ENCODE measurements around the gene CLEC4C.
"Not testable (repeated sequence)": the region's sequence is repeated elsewhere in the genome, so short reads cannot be mapped to it uniquely, and the experiment has no call there.

Gene CLEC4C, protein sequence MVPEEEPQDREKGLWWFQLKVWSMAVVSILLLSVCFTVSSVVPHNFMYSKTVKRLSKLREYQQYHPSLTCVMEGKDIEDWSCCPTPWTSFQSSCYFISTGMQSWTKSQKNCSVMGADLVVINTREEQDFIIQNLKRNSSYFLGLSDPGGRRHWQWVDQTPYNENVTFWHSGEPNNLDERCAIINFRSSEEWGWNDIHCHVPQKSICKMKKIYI

DNA sequence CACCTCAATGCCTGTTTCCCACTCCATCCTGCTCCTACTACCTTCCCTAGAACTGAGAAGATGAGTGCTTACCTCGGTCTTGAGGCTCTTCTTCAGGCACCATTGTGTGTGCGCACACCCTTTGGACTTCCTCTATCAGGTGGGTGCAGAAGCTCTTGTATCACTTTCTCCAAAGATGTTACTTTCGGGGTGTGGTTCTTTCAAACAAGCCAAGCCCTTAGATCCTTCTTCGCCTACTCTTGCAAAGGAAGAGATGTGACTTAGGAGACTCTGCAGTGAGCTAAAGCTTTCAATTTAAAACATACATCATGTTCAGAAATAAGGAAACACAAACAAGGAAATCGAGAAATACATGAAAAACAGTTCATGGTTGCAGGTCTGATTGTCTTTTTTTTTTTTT lies at the start of gene CLEC4C:
Gene CLEC4C, minus strand, starts transcription at position 130 of the 400 bp plus-strand sequence. Its CDS starts 27 bp downstream, at position 103.
- DNase-seq (ENCODE audit: low read depth in 4 of 4, low spot score in 1 of 4): no peak

DNA sequence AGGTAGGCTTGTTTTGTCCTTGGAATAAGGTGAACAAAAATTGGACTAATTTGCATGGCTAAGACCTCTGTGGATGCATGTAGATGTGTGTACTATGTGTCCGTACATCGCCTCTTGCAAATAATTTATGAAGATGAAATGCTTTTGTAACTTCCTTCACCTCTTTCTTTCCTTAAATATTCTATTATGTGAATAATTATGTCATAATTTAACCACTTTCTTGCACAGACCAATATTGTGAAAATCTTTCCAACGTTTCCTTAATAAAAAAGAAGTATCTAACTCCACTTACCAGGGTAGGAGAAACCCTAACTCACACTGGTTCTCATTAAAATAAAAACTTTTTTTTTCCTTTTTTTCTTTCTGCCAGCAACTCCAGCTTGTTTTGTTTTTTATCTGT lies 46.0 kb upstream of the CLEC4C start:
- DNase-seq (ENCODE audit: low read depth in 4 of 4, low spot score in 1 of 4): no peak

DNA sequence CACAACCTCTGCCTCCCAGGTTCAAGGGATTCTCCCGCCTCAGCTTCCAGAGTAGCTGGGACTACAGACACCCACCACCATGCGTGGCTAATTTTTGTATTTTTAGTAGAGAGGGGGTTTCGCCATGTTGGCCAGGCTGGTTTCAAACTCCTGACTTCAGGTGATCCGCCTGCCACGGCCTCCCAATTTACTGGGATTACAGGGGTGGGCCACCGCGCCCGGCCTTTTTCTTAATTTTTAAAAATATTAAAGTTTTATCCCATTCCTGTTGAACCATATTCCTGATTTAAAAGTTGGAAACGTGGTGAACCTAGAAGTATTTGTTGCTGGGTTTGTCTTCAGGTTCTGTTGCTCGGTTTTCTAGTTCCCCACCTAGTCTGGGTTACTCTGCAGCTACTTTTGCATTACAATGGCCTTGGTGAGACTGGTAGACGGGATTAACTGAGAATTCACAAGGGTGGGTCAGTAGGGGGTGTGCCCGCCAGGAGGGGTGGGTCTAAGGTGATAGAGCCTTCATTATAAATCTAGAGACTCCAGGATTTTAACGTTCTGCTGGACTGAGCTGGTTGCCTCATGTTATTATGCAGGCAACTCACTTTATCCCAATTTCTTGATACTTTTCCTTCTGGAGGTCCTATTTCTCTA lies 41.8 kb upstream of the CLEC4C start, which contains the start of gene NANOG:
Gene NANOG, plus strand, starts transcription at position 519 of the 645 bp plus-strand sequence. CDS start 213 bp downstream, outside the sequence.
- not testable (repeated sequence) for DNase-seq (ENCODE audit: low read depth in 4 of 4, low spot score in 1 of 4)

DNA sequence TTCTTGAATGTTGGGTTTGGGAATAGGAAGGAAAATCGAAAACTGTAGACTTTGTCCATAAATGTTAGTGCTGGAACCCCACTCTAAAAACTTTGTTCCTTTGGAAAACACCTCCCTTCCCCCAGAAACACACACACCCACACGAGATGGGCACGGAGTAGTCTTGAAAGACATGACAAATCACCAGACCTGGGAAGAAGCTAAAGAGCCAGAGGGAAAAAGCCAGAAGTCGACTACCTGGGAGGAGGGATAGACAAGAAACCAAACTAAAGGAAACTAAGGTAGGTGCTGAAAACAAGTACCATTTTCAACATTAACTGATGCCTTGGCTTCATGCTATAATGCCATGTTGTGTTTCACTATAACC lies 41.1 kb upstream of the CLEC4C start:
- DNase-seq (ENCODE audit: low read depth in 4 of 4, low spot score in 1 of 4): no peak

DNA sequence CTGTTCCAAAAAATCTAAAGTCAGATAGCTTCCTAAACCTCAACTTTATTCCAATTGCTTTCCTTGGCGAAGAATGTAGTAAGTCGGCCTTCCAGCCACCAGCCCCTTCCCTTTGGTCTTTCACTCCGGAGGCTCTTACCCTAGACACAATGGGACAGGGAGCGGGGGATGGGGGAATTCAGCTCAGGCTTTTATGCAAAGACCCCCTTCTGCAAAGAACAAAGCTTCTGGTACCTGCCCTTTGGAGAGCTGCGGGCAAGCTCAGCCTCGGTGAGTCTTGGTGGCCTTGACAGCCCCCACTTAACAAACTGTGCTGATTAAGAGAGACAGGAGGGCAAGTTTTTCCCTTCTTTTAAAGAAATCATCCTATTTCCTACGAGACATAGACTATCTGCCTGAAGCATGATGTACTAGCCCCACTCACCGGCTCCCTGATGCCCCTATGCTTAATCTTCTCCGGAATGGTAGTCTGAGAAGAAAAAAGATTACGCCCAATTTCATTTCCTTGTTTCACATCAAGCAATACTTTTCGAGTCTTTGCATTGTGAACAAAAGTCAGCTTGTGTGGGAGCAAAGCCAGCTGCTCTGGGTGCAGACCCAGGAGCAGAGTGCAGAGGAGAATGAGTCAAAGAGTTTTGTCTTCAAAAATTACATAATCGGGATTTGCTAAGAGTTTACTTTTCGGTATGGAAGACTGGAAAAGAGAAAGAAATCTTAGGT lies 40.6 kb upstream of the CLEC4C start:
- DNase-seq (ENCODE audit: low read depth in 4 of 4, low spot score in 1 of 4): no peak

DNA sequence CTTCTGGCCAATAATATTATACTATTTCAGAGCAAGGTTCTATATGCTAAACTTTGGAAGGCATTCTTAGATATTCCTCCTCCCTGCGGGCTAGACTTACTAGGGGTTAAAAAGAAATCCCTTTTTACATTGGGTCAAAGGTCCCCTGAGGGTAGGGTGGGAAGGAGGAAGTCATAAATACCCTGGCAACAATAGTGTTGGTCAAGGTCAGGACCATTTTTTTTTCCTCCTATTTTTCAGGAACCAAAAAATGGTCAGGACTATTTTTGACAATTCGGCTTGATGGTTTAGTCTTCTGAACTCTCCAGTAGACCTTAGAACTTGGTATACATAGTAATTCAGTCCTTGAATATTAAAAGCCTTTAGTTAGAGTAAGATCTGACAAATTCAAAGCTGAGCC lies 37.5 kb upstream of the CLEC4C start:
- no peak for DNase-seq (ENCODE audit: low read depth in 4 of 4, low spot score in 1 of 4)

DNA sequence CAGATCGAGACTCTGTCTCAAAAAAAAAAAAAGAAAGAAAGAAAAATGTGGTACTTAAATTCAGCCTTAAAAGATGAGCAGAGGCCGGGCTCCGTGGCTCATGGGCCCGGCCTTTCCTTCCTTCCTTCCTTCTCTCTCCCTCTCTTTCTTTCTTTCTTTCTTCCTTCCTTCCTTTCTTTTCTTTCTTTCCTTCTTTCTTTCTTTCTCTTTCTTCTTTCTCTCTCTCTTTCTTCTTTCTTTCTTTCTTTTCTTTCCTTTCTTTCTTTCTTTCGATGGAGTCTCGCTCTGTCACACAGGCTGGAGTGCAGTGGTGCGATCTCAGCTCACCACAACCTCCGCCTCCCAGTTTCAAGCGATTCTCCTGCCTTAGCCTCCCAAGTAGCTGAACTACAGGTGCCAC lies 36.3 kb upstream of the CLEC4C start:
- not testable (repeated sequence) for DNase-seq (ENCODE audit: low read depth in 4 of 4, low spot score in 1 of 4)

DNA sequence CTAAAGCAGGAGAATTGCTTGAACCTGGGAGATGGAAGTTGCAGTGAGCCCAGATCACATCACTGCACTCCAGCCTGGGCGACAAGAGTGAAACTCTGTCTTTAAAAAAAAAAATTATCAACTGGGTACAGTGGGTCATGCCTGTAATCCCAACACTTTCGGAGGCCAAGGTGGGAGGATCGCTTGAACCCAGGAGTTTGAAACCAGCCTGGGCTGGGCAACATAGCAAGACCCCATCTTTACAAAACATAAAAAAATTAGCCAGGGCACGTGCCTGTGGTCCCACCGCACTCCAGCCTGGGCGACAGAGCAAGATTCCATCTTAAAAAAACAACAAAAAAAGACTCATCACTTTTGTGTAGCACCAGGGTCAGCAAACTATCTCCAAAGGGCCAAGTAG lies 34.9 kb upstream of the CLEC4C start:
- DNase-seq (ENCODE audit: low read depth in 4 of 4, low spot score in 1 of 4): no peak

DNA sequence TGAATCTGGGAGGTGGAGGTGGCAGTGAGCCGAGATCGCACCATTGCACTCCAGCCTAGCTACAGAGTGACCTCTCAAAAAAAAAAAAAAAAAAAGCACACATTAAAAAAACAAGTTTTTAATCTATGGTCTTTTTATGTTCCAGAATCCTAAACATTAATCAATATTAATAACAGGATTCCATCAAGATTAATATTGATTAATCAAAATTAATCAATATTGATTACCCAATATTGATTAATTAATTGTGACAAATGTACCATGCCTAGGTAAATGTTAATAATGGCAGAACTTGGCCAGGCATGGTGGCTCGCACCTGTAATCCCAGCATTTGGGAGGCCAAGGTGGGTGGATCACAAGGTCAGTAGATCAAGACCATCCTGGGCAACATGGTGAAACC lies 34.1 kb upstream of the CLEC4C start:
- DNase-seq (ENCODE audit: low read depth in 4 of 4, low spot score in 1 of 4): no peak

DNA sequence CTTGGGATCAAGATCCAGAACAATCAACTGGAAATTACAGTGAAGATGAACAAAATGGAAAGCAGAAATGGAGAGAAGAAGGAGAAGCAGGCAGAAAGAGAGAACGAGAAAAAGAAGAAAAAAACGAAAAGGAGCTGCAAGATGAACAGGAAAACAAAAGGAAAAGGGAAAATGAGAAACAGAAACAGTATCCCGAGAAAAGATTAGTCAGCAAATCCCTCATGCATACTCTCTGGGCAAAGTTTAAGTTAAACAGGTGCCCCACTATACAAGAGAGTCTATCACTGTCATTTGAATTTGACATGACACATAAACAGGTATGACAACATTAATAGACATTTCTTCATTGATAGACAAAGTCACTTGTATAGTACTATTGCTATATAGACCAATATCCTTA lies 22.8 kb upstream of the CLEC4C start:
- no peak for DNase-seq (ENCODE audit: low read depth in 4 of 4, low spot score in 1 of 4)

DNA sequence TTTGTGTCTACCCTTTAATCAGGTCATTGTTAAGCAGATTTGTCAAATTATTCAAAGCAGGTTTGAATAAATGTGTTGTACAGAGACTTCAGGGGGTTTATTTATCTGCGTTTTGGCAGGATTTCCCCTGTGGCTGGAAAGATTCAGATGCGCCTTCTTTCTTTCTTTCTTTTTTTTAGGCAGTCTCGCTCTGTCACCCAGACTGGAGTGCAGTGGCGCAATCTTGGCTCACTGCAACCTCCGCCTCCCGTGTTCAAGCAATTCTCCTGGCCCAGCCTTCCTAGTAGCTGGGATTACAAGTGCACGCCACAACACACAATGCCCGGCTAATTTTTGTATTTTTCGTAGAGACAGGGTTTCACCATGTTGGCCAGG lies 11.6 kb upstream of the CLEC4C start:
- no peak for DNase-seq (ENCODE audit: low read depth in 4 of 4, low spot score in 1 of 4)

DNA sequence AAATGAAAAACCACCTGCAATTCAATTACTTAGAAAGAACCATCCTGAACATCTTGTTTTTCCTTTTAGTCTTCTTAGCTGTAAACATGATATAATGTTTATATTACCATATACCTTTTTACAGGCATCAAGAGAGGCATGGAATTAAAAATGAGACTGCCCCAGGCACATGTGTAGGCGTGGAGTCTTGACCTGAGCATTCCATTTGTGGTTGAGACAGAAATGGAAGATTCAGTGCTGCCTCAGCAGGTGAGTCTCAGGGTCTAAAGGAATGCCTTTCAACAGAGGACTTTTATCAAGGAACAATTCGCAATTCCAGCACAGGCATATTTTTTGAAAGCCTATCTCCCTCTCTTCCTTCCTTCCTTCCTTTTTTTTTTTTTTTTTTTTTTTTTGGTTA lies 9.8 kb upstream of the CLEC4C start:
- DNase-seq (ENCODE audit: low read depth in 4 of 4, low spot score in 1 of 4): no peak

DNA sequence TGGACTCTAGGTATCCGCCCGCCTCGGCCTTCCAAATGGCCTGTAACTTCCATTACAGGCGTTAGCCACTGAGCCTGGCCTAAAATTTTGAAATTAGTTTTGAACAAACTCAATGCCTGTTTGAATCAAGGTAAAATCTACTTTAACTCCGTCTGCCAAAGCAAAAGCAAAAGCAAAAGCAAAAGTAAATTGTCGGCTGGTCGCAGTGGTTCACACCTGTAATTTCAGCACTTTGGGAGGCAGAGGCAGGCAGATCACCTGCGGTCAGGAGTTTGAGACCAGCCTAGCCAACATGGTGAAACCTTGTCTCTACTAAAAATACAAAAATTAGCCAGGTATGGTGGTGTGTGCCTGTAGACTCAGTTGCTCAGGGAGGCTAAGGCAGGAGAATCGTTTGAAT lies 8.5 kb upstream of the CLEC4C start:
- not testable (repeated sequence) for DNase-seq (ENCODE audit: low read depth in 4 of 4, low spot score in 1 of 4)

DNA sequence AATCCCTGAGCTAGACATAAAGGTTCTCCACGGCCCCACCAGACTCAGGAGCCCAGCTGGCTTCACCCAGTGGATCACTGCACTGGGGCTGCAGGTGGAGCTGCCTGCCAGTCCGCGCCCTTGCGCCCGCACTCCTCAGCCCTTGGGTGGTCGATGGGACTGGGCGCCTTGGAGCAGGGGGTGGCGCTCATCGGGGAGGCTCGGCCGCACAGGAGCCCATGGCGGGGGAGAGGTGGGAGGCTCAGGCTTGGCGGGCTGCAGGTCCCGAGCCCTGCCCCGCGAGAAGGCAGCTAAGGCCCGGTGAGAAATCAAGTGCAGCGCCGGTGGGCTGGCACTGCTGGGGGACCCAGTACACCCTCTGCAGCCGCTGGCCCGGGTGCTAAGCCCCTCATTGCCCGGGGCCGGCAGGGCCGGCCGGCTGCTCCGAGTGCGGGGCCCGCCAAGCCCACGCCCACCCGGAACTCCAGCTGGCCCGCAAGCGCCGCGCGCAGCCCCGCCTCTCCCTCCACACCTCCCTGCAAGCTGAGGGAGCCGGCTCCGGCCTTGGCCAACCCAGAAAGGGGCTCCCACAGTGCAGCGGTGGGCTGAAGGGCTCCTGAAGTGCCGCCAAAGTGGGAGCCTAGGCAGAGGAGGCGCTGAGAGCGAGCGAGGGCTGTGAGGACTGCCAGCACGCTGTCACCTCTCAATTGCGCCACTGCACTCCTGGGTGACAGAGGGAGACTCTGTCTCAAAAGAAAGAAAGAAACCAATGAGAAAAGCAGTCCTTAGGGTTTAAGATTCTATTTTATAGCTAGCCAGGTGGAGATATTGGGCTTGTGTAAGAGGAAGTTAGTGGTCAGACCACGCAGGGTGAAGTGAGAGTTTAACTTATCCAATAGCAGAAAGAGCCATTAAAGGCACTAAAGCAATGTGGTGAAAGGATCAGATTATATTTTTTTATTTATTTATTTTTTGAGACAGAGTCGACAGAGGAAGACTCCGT lies 5.1 kb upstream of the CLEC4C start:
- DNase-seq (ENCODE audit: low read depth in 4 of 4, low spot score in 1 of 4): not testable (repeated sequence)

DNA sequence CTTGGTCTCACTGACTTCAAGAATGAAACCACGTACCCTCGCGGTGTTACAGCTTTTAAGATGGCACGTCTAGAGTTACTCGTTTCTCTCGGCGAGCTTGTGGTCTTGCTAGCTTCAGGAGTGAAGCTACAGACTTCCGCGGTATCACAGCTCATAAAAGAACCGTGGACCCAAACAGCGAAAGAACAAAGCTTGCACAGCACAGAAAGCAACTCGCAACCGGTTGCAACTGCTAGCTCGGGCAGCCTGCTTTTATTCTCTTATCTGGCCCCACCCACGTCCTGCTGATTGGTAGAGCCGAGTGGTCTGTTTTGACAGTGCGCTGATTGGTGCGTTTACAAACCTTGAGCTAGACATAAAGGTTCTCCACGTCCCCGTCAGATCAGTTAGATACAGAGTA lies 4.2 kb upstream of the CLEC4C start:
- no peak for DNase-seq (ENCODE audit: low read depth in 4 of 4, low spot score in 1 of 4)

DNA sequence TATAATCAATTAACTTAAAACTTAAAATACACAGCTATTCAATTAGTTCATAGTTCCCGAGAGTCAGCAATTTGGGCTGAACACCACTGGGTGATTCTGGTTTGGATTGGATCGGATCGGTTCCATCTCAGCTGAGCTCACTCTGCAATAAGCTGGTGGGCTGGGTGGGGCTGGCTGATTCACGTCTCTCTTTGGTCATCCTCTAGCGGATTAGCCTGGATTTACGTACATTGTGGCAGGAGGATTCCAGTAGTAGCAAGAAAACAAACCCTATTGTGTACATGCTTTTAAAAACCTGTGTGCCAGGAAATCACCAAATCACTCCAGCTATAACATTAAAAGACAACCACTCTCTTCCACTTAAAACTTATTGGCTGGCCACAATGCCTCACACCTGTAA lies 3.2 kb upstream of the CLEC4C start:
- no peak for DNase-seq (ENCODE audit: low read depth in 4 of 4, low spot score in 1 of 4)

DNA sequence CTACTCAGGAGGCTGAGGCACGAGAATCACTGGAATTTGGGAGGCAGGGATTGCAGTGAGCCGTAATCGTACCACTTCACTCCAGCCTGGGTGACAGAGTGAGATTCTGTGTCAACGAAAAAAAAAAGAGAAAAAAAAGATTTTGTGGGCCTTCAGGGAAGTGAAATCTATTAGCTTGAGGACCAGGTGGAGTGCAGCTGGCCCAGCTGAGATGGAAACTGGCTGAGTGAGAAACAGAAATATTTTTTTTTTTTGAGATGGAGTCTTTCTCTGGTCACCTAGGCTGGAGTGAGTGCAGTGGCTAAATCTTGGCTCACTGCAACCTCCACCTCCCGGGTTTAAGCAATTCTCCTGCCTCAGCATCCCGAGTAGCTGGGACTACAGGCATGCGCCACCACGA lies 2.3 kb upstream of the CLEC4C start:
- DNase-seq (ENCODE audit: low read depth in 4 of 4, low spot score in 1 of 4): no peak

DNA sequence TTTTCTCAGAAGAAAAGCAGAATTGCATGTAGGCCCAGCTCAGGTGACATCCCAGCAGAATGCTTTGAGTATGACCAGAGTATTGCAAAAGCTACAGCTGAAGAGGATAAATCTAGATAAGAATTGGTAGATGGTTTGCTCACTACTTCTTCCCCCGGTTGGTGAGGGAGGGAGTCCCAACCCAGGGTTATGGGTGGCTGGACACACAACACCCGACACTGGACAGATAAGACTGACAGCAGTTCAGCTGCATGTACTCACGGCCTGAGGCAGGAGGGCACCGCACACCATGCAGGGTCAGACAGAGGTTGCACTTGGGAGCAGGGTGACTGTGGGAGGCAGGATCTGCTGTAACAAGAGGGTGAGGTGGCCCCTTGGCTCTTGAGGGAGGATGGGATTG lies 1.7 kb upstream of the CLEC4C start:
- no peak for DNase-seq (ENCODE audit: low read depth in 4 of 4, low spot score in 1 of 4)

DNA sequence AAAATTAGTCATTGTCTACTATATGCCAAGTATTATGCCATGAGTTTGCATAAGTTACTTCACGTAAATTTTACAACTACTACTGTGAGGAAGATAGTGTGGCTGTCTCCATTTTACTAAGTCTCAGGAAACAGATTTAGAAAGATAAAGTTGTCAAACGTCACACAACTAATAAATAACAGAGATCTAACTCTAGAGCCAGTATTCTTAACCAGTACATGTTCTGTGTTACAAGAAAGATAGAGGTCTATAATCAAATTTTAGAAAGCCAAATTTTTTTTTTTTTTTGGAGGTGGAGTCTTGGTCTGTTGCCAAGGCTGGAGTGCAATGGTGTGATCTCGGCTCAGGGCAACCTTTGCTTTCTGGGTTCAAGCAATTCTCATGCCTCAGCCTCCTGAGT lies 14.2 kb downstream of the CLEC4C start:
- DNase-seq (ENCODE audit: low read depth in 4 of 4, low spot score in 1 of 4): no peak

DNA sequence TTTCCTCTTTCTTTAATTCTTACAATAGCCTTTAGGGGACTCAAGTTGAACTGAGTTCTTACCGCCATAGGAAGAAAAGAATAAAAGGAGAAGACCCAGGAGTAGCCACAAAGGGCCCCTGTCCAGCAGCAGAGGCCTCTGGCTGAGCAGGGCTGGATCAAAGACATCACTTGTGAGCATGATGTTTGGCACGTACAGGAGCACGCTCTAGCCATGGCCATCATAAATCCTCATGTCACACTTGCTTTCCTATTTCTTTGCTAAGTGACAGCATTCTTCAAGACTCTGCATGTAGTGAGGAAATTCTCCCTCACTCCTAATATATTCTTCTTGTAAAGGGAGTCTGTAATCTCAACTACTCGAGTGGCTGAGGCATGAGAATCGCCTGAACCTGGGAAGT lies 15.7 kb downstream of the CLEC4C start:
- no peak for DNase-seq (ENCODE audit: low read depth in 4 of 4, low spot score in 1 of 4)

DNA sequence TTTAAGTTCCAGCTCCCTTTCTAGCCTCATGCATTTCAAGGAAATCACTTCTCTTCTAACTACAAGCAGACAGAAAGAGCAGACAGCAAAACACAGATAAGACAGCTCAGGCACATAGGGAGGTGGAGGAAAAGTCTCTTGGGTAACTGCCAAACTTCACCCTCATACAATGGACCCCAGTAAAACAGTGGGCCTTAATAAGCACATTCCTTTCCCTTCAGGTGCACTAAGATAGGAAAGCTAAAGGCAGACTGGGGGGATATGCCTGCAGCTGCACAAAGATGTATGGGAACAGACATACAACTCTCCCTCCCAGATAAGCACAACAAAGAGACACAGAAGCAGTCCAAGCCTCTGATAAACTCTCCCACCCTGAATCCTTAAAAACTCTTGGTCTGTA lies 16.2 kb downstream of the CLEC4C start:
- DNase-seq (ENCODE audit: low read depth in 4 of 4, low spot score in 1 of 4): not testable (repeated sequence)
